DND-41 (cell line): Measurements from ENCODE around the gene CDYL2.

Experiments used
- ATAC-seq: fragments of 200-7000 bp; cut with Tn5 transposase; 3 replicates; pipeline ENCODE4 v1.9.1; 2021; ENCODE audit warnings: low read depth; ENCODE audit not compliant: insufficient read depth
- DNase-seq: peaks from one replicate; pipeline ENCODE4 v3.0.0-alpha.2; 2020
- H2AFZ ChIP-seq: 2 replicates; pipeline ENCODE4 v1.6.0; 2012; ENCODE audit warnings: low read depth, low read length
- H3K27ac ChIP-seq: 2 replicates; pipeline ENCODE4 v1.5.1; 2012; ENCODE audit warnings: low read length, inconsistent platforms
- H3K27me3 ChIP-seq: fragments of 200-600 bp; sonication (generic); 2 replicates; pipeline ENCODE4 v1.6.0; 2012; ENCODE audit warnings: low read length, mild to moderate bottlenecking, inconsistent platforms; ENCODE audit not compliant: insufficient read depth, poor library complexity
- H3K36me3 ChIP-seq: 2 replicates; pipeline ENCODE4 v1.5.1; 2012; ENCODE audit warnings: low read length, inconsistent platforms; ENCODE audit not compliant: insufficient read depth
- H3K4me1 ChIP-seq: 2 replicates; pipeline ENCODE4 v1.5.1; 2012; ENCODE audit warnings: mild to moderate bottlenecking, low read length; ENCODE audit not compliant: insufficient read depth
- H3K4me2 ChIP-seq: 2 replicates; pipeline ENCODE4 v1.6.0; 2012; ENCODE audit warnings: mild to moderate bottlenecking, moderate library complexity, low read length, inconsistent platforms; ENCODE audit not compliant: insufficient read depth
- H3K4me3 ChIP-seq, 2 experiments: fragments of 200-600 bp in 1 of 2; shearing (Covaris generic) in 1 of 2; 2 replicates each; pipeline ENCODE4 v1.5.1; 2012 to 2016; ENCODE audit warnings: inconsistent platforms in 2 of 2, low read length in 2 of 2, mild to moderate bottlenecking in 2 of 2, low read depth in 1 of 2, moderate library complexity in 1 of 2
- H3K79me2 ChIP-seq: 2 replicates; pipeline ENCODE4 v1.6.0; 2012; ENCODE audit warnings: low read length, inconsistent platforms; ENCODE audit not compliant: insufficient read depth
- H3K9ac ChIP-seq: 2 replicates; pipeline ENCODE4 v1.6.0; 2012; ENCODE audit warnings: low read depth, mild to moderate bottlenecking, inconsistent platforms, low read length, moderate library complexity
- H3K9me3 ChIP-seq: 2 replicates; pipeline ENCODE4 v1.5.1; 2012; ENCODE audit warnings: low read length, moderate library complexity, mild to moderate bottlenecking, inconsistent platforms; ENCODE audit not compliant: insufficient read depth, severe bottlenecking
- H4K20me1 ChIP-seq: 2 replicates; pipeline ENCODE4 v1.6.0; 2012; ENCODE audit warnings: low read length; ENCODE audit not compliant: insufficient read depth
- CTCF ChIP-seq: IDR thresholded peaks from 2 replicates; pipeline ENCODE4 v1.5.1; 2012; ENCODE audit warnings: borderline replicate concordance, low read length, moderate library complexity, mild to moderate bottlenecking; ENCODE audit not compliant: poor library complexity, severe bottlenecking; ENCODE audit errors: extremely low read depth
- EZH2 ChIP-seq: IDR thresholded peaks from 3 replicates; pipeline ENCODE4 v1.6.1; 2012; ENCODE audit warnings: borderline replicate concordance, low read depth, mild to moderate bottlenecking, moderate library complexity, low read length, inconsistent platforms; ENCODE audit not compliant: severe bottlenecking

CDYL2 gene

GRCh38 chr16:80812593-80812992, 8.2 kb upstream of the CDYL2 start:
- no peak overlapping the region for H3K9ac ChIP-seq
- no peak overlapping the region for H3K4me3 ChIP-seq
- no peaks in the 10 kb centered on the region for H3K27me3 ChIP-seq
- no peaks in the 10 kb centered on the region for H3K4me1 ChIP-seq
- ATAC-seq (no peak), DNase-seq (no peak)
- H3K9me3 ChIP-seq = no peaks in the 10 kb centered on the region
- H4K20me1 ChIP-seq = no peaks in the 10 kb centered on the region
- H3K79me2 ChIP-seq = no peaks in the 10 kb centered on the region
- TF ChIP-seq EZH2 (no peak), CTCF (no peak)
- no peak overlapping the region for H2AFZ ChIP-seq
- H3K4me2 ChIP-seq = no peak overlapping the region
- no peak overlapping the region for H3K27ac ChIP-seq
- H3K36me3 ChIP-seq = no peaks in the 10 kb centered on the region

DNA sequence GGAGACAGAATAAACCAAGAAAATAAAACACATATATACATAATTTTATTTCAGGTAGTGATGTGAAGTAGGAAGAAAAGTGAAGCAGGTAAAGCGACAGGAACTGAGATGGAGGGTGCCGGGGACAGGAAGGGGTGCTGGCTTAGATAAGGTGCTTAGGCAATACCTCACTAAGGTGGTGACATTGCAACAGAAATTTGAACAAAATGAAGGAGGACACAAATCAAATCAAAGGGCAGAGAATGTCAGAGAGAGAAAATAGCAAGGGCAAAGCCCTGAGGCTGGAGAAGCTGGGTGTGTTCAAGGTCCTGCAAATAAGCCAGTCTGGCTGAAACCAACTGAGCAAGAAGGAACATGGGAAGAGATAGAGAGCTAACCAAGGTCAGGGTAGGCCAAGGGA, 5.0 kb upstream of the CDYL2 start:
- no peaks in the 10 kb centered on the region for H3K79me2 ChIP-seq
- H2AFZ ChIP-seq = no peak overlapping the region
- H3K27ac ChIP-seq = no peak overlapping the region
- H3K4me1 ChIP-seq = no peaks in the 10 kb centered on the region
- no peak for DNase-seq
- ATAC-seq = no peak
- H4K20me1 ChIP-seq = no peaks in the 10 kb centered on the region
- no peak overlapping the region for H3K4me2 ChIP-seq
- H3K9ac ChIP-seq = no peak overlapping the region
- H3K4me3 ChIP-seq = no peak overlapping the region
- TF ChIP-seq EZH2 = no peak
- no peak for TF ChIP-seq CTCF
- H3K36me3 ChIP-seq = no peaks in the 10 kb centered on the region
- H3K27me3 ChIP-seq = no peaks in the 10 kb centered on the region
- no peaks in the 10 kb centered on the region for H3K9me3 ChIP-seq

DNA sequence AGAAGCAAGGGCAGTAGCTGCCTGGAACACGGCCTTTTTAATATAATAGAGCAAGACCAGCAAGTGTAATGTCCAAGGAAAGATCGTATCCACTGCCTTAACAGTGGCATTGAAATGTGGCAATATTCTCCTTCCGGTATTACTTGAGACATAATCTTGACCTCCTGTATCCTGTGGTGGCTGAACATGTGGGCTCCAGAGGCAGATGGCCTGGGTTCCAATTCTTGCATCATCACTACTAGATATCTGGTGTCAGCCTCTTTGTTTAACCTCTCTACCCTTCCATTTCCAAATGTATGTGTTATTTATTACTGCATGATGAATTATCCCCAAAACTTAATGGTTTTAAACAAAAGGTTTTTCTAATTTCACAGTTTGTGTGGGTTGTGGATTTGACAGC, 3.5 kb upstream of the CDYL2 start:
- no peak overlapping the region for H3K27ac ChIP-seq
- no peaks in the 10 kb centered on the region for H3K4me1 ChIP-seq
- ATAC-seq = no peak
- no peak overlapping the region for H3K4me3 ChIP-seq
- no peaks in the 10 kb centered on the region for H3K36me3 ChIP-seq
- H2AFZ ChIP-seq = no peak overlapping the region
- no peaks in the 10 kb centered on the region for H3K79me2 ChIP-seq
- no peaks in the 10 kb centered on the region for H3K27me3 ChIP-seq
- no peak overlapping the region for H3K9ac ChIP-seq
- H3K4me2 ChIP-seq = no peak overlapping the region
- TF ChIP-seq EZH2 = no peak
- TF ChIP-seq CTCF = no peak
- no peaks in the 10 kb centered on the region for H4K20me1 ChIP-seq
- H3K9me3 ChIP-seq = no peaks in the 10 kb centered on the region
- DNase-seq = no peak

DNA sequence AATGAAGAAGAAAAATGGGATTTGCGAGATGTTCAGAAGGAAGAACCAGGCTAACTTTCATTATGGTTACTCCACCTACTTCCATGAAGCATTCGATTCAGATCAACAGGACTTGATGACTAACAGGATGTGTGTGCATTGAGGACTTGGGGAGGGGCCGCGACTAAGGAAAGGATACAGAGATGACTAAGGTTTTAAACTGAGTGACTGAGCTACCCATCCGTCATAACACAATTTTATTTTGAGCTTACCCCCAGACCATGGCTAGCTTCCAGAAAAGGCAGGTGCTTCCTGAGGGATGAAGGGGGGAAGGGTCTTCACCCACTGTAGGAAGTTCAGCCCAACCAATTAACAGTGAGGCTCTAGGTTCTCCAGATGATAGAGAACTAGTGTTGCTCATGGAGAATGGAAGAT, 2.5 kb upstream of the CDYL2 start:
- H2AFZ ChIP-seq = no peak overlapping the region
- H4K20me1 ChIP-seq = no peaks in the 10 kb centered on the region
- no peak for ATAC-seq
- no peaks in the 10 kb centered on the region for H3K27me3 ChIP-seq
- DNase-seq = no peak
- TF ChIP-seq EZH2 = no peak
- no peak for TF ChIP-seq CTCF
- no peaks in the 10 kb centered on the region for H3K79me2 ChIP-seq
- no peak overlapping the region for H3K9ac ChIP-seq
- no peaks in the 10 kb centered on the region for H3K36me3 ChIP-seq
- no peak overlapping the region for H3K4me3 ChIP-seq
- H3K9me3 ChIP-seq = no peaks in the 10 kb centered on the region
- H3K27ac ChIP-seq = no peak overlapping the region
- H3K4me2 ChIP-seq = no peak overlapping the region
- H3K4me1 ChIP-seq = no peaks in the 10 kb centered on the region
